ENCODE results near the gene MED28.

GRCh38 chr4:17613761-17614415 is 553 bp upstream of the MED28 start:
- TF ChIP-seq POLR2A (IDR thresholded peaks at IDR 0.05) (no peak), CTCF (IDR thresholded peaks at IDR 0.05) (no peak)

Data from lower leg skin (tissue), 3 donors.